Upper lobe of left lung (tissue), 6 donors: ENCODE data around the gene SLFN12L. TPM values are rescaled to one million over a fixed set of nuclear protein-coding genes. Genes with fewer than 3 reads are reported as not detected.
A peak's percentile ranks its signal among the peaks of the same experiment; 100 is the strongest.
"Not testable (repeated sequence)": the region's sequence is repeated elsewhere in the genome, so short reads cannot be mapped to it uniquely, and the experiment has no call there.

Source experiments
- ATAC-seq, 2 donors: fragments of 200-7000 bp; cut with Tn5 transposase; one replicate each; pipeline ENCODE4 v1.9.1; 2022; ENCODE audit warnings: mild to moderate bottlenecking in 2 of 2, moderate library complexity in 2 of 2; ENCODE audit not compliant: low FRiP score in 2 of 2
- DNase-seq, 2 donors: peaks; one replicate each; pipeline ENCODE4 v3.0.0-alpha.2; 2019 to 2020
- H3K27ac ChIP-seq, 4 donors: fragments of 200-600 bp; sonication (generic); one replicate each; pipeline ENCODE4 v1.5.1; 2016 to 2019
- H3K27me3 ChIP-seq, 4 donors: fragments of 200-600 bp; sonication (generic); one replicate each; pipeline ENCODE4 v1.5.1; 2017 to 2019
- H3K36me3 ChIP-seq, 4 donors: fragments of 200-600 bp; sonication (generic); one replicate each; pipeline ENCODE4 v1.5.1; 2016 to 2019
- H3K4me1 ChIP-seq, 4 donors: fragments of 200-600 bp; sonication (generic); one replicate each; pipeline ENCODE4 v1.5.1; 2018 to 2019
- H3K4me3 ChIP-seq, 4 donors: fragments of 200-600 bp; sonication (generic); one replicate each; pipeline ENCODE4 v1.5.1; 2017 to 2019; ENCODE audit warnings: mild to moderate bottlenecking in 2 of 4, moderate library complexity in 1 of 4
- H3K9me3 ChIP-seq, 4 donors: fragments of 200-600 bp; sonication (generic); one replicate each; pipeline ENCODE4 v1.5.1; 2018 to 2019
- CTCF ChIP-seq, 6 experiments: fragments of 450-650 bp in 4 of 6; fragments of 200-600 bp in 2 of 6; sonication (generic) in 2 of 6; IDR thresholded peaks; one replicate each; pipeline ENCODE4 v1.5.1; 2016 to 2019; ENCODE audit warnings: antibody characterized with exemption in 6 of 6
- EP300 ChIP-seq, 4 donors: sonication (generic); formaldehyde crosslinking; IDR thresholded peaks; one replicate each; pipeline ENCODE4 v1.5.1; 2017; ENCODE audit warnings: antibody characterized with exemption in 4 of 4, control low read depth in 2 of 4
- POLR2A ChIP-seq, 4 donors: fragments of 450-650 bp; IDR thresholded peaks; one replicate each; pipeline ENCODE4 v1.5.1; 2016 to 2017; ENCODE audit warnings: antibody characterized with exemption in 4 of 4, mild to moderate bottlenecking in 2 of 4
- POLR2AphosphoS5 ChIP-seq, 2 donors: sonication (generic); formaldehyde crosslinking; IDR thresholded peaks; one replicate each; pipeline ENCODE4 v1.5.1; 2017; ENCODE audit warnings: antibody characterized with exemption in 2 of 2
- WGBS, 2 donors: methylation state at CpG; one replicate each; pipeline ENCODE4 v1.1.5; 2017 to 2018; 5-methylcytosine and 5-hydroxymethylcytosine counted together
- total RNA-seq, 6 donors: library from RNA; depleted of rRNA in 4 of 6; stranded (reverse); fragments of >200 nt in 4 of 6; gene quantifications; one replicate each; pipeline versions ENCODE4 v1.1.0 to v1.2.1, GENCODE V29; 2016 to 2021
- donor health status: DM: no; HTN: no; CAD: no; lungs with moderate emphysema.
- donor health status: DM: no; HTN: yes; CAD: no; lungs with severe emphysema.

The SLFN12L gene
- total RNA-seq, 6 donors from 2014 or later, result 2.5 to 26.2 (median 5.9) TPM

GRCh38 chr17:35477248-35477647 is 60.2 kb downstream of the SLFN12L start:
- Histone ChIP-seq H3K27me3 (no peaks in the 10 kb centered on the region), H3K4me1 (no peaks in the 10 kb centered on the region), H3K36me3 (no peaks in the 10 kb centered on the region), H3K27ac (no peak overlapping the region), H3K9me3 (peaks cover 0 to 1% (median 0%) of the 10 kb centered on the region in 4 donors), H3K4me3 (no peak overlapping the region)
- no peak for TF ChIP-seq CTCF (IDR thresholded peaks at IDR 0.05)
- no peak for TF ChIP-seq POLR2A (IDR thresholded peaks at IDR 0.05)
- TF ChIP-seq POLR2AphosphoS5 (IDR thresholded peaks at IDR 0.05), result no peak
- TF ChIP-seq EP300 (IDR thresholded peaks at IDR 0.05), result no peak
- no peak for ATAC-seq
- DNase-seq, result no peak
- WGBS, 2 donors, result 69 to 84% methylated on average over 5 of the region's 5 CpGs

- no peak for DNase-seq
- WGBS, 2 donors, result 69 to 74% methylated on average over 2 of the region's 2 CpGs
- ATAC-seq, result no peak
These were observed 61.1 kb downstream of the SLFN12L start for GRCh38 chr17:35476283-35476820.

GRCh38 chr17:35468475-35468874 is 69.0 kb downstream of the SLFN12L start:
- Histone ChIP-seq H3K9me3 (peaks cover 0 to 3% (median 0%) of the 10 kb centered on the region in 4 donors), H3K27me3 (no peaks in the 10 kb centered on the region), H3K36me3 (no peaks in the 10 kb centered on the region), H3K27ac (no peak overlapping the region), H3K4me3 (no peak overlapping the region), H3K4me1 (no peaks in the 10 kb centered on the region)
- no peak for TF ChIP-seq EP300 (IDR thresholded peaks at IDR 0.05)
- no peak for TF ChIP-seq POLR2AphosphoS5 (IDR thresholded peaks at IDR 0.05)
- TF ChIP-seq POLR2A (IDR thresholded peaks at IDR 0.05), result no peak
- no peak for TF ChIP-seq CTCF (IDR thresholded peaks at IDR 0.05)
- WGBS, 2 donors, result 84 to 87% methylated on average over 4 of the region's 4 CpGs
- ATAC-seq (no peak), DNase-seq (no peak)

More at GRCh38 chr17:35476283-35476820, 61.1 kb downstream of the SLFN12L start:
- H3K4me3 ChIP-seq, result no peak overlapping the region
- peaks cover 0 to 3% (median 0%) of the 10 kb centered on the region in 4 donors for H3K9me3 ChIP-seq
- H3K36me3 ChIP-seq, result no peaks in the 10 kb centered on the region
- H3K4me1 ChIP-seq, result no peaks in the 10 kb centered on the region
- TF ChIP-seq CTCF (IDR thresholded peaks at IDR 0.05), result no peak
- no peak for TF ChIP-seq EP300 (IDR thresholded peaks at IDR 0.05)
- no peak for TF ChIP-seq POLR2AphosphoS5 (IDR thresholded peaks at IDR 0.05)
- TF ChIP-seq POLR2A (IDR thresholded peaks at IDR 0.05), result no peak
- no peak overlapping the region for H3K27ac ChIP-seq
- no peaks in the 10 kb centered on the region for H3K27me3 ChIP-seq

GRCh38 chr17:35467824-35468223 is 69.7 kb downstream of the SLFN12L start:
- H3K27me3 ChIP-seq, result no peaks in the 10 kb centered on the region
- DNase-seq (no peak), ATAC-seq (no peak)
- H3K9me3 ChIP-seq, result peaks cover 0 to 3% (median 0%) of the 10 kb centered on the region in 4 donors
- no peaks in the 10 kb centered on the region for H3K4me1 ChIP-seq
- H3K4me3 ChIP-seq, result no peak overlapping the region
- no peaks in the 10 kb centered on the region for H3K36me3 ChIP-seq
- H3K27ac ChIP-seq, result no peak overlapping the region
- WGBS, 2 donors, result 80 to 84% methylated on average over 4 of the region's 4 CpGs
- TF ChIP-seq POLR2A (IDR thresholded peaks at IDR 0.05), result no peak
- TF ChIP-seq EP300 (IDR thresholded peaks at IDR 0.05), result no peak
- no peak for TF ChIP-seq CTCF (IDR thresholded peaks at IDR 0.05)
- no peak for TF ChIP-seq POLR2AphosphoS5 (IDR thresholded peaks at IDR 0.05)

- Histone ChIP-seq H3K4me3 (peak overlapping the region in 3 of 4 donors; percentile 36 to 42 (median 42)), H3K4me1 (peaks cover 0 to 11% (median 7%) of the 10 kb centered on the region in 4 donors), H3K9me3 (no peaks in the 10 kb centered on the region), H3K36me3 (no peaks in the 10 kb centered on the region), H3K27ac (peak overlapping the region in 3 of 4 donors; percentile 10 to 53 (median 33)), H3K27me3 (no peaks in the 10 kb centered on the region)
- peak in 1 of 2 donors; percentile 35 for TF ChIP-seq POLR2AphosphoS5 (IDR thresholded peaks at IDR 0.05)
- peak in 1 of 4 donors; percentile 30 for TF ChIP-seq POLR2A (IDR thresholded peaks at IDR 0.05)
- no peak for TF ChIP-seq CTCF (IDR thresholded peaks at IDR 0.05)
- ATAC-seq (peak; percentile 71 to 92), DNase-seq (peak; percentile 86 to 92)
- 17 to 34% methylated on average over 15 to 17 of the region's 44 CpGs for WGBS, 2 donors
These were observed 77.1 kb downstream of the SLFN12L start for GRCh38 chr17:35460354-35460851.

GRCh38 chr17:35454035-35454434 is 83.4 kb downstream of the SLFN12L start:
- ATAC-seq, H3K4me1 ChIP-seq, H3K27ac ChIP-seq, DNase-seq, H3K36me3 ChIP-seq, H3K27me3 ChIP-seq, H3K4me3 ChIP-seq, H3K9me3 ChIP-seq: not testable (repeated sequence)
- 82 to 91% methylated on average over 5 of the region's 5 CpGs for whole genome bisulfite sequencing, 2 donors
